ENCODE results near the gene ZAR1.

The ZAR1 gene

GRCh38 chr4:48490680-48491513 is 845 bp downstream of the ZAR1 start:
- no peak for DNase-seq

GRCh38 chr4:48491514-48492176 is 1.6 kb downstream of the ZAR1 start:
- DNase-seq = no peak

GRCh38 chr4:48493452-48494100 is 3.5 kb downstream of the ZAR1 start:
- DNase-seq = no peak

GRCh38 chr4:48495941-48496340 is 5.9 kb downstream of the ZAR1 start:
- DNase-seq = no peak

GRCh38 chr4:48498895-48499294 is 8.8 kb downstream of the ZAR1 start:
- no peak for DNase-seq

GRCh38 chr4:48499551-48500066 is 9.6 kb downstream of the ZAR1 start:
- DNase-seq = no peak

- no peak for DNase-seq
Observed at GRCh38 chr4:48503233-48504025, 13.4 kb downstream of the ZAR1 start.

GRCh38 chr4:48504026-48504330 is 13.9 kb downstream of the ZAR1 start:
- no peak for DNase-seq

GRCh38 chr4:48504352-48504751 is 14.3 kb downstream of the ZAR1 start:
- DNase-seq = no peak

GRCh38 chr4:48506716-48507115 is 16.7 kb downstream of the ZAR1 start:
- DNase-seq = no peak

- DNase-seq = no peak
Observed at GRCh38 chr4:48509543-48509942, 19.5 kb downstream of the ZAR1 start.

- DNase-seq = no peak
Observed at GRCh38 chr4:48518143-48518542, 28.1 kb downstream of the ZAR1 start.

GRCh38 chr4:48526406-48526805 is 36.4 kb downstream of the ZAR1 start:
- no peak for DNase-seq

GRCh38 chr4:48538358-48538757 is 48.3 kb downstream of the ZAR1 start:
- DNase-seq = no peak

- no peak for DNase-seq
Observed at GRCh38 chr4:48539597-48539996, 49.5 kb downstream of the ZAR1 start.

GRCh38 chr4:48542888-48543287 is 52.8 kb downstream of the ZAR1 start:
- no peak for DNase-seq

GRCh38 chr4:48543796-48544195 is 53.7 kb downstream of the ZAR1 start:
- DNase-seq = no peak
